Fibroblast of lung (primary cell): ENCODE measurements around the gene TAS2R19. TPM values are rescaled to one million over a fixed set of nuclear protein-coding genes. Genes with fewer than 3 reads are reported as not detected.

Source experiments
- DNase-seq, 2 donors: peaks; one replicate each; pipeline versions ENCODE4 v3.0.0 to v3.0.0-alpha.2; 2010; ENCODE audit warnings: low read depth in 2 of 2
- H2AFZ ChIP-seq: 2 replicates; pipeline ENCODE4 v1.5.1; 2012; ENCODE audit warnings: low read length, control low read depth, inconsistent platforms
- H3K27ac ChIP-seq: 2 replicates; pipeline ENCODE4 v1.5.1; 2011; ENCODE audit warnings: low read length, control low read depth; ENCODE audit not compliant: insufficient read depth
- H3K27me3 ChIP-seq: 2 replicates; pipeline ENCODE4 v1.5.1; 2011; ENCODE audit warnings: mild to moderate bottlenecking, low read length; ENCODE audit not compliant: control insufficient read depth, insufficient read depth
- H3K36me3 ChIP-seq: 2 replicates; pipeline ENCODE4 v1.5.1; 2011; ENCODE audit warnings: low read length; ENCODE audit not compliant: control insufficient read depth, insufficient read depth
- H3K4me1 ChIP-seq: 2 replicates; pipeline ENCODE4 v1.5.1; 2011; ENCODE audit warnings: low read length; ENCODE audit not compliant: control insufficient read depth, insufficient read depth; ENCODE audit errors: extremely low read depth
- H3K4me2 ChIP-seq: 2 replicates; pipeline ENCODE4 v1.5.1; 2011; ENCODE audit warnings: low read length, control low read depth; ENCODE audit not compliant: insufficient read depth; ENCODE audit errors: extremely low read depth
- H3K4me3 ChIP-seq, 4 experiments: fragments of 200-600 bp in 1 of 4; sonication (generic) in 1 of 4; replicated peaks in 1 of 4; 2 replicates each; pipeline ENCODE4 v1.5.1; 2011 to 2016; ENCODE audit warnings: low read length in 4 of 4, low read depth in 3 of 4, mild to moderate bottlenecking in 3 of 4, control low read depth in 2 of 4, inconsistent platforms in 1 of 4, mixed read lengths in 1 of 4; ENCODE audit not compliant: insufficient read depth in 1 of 4; ENCODE audit errors: control extremely low read depth in 1 of 4
- H3K79me2 ChIP-seq: 2 replicates; pipeline ENCODE4 v1.5.1; 2012; ENCODE audit warnings: mild to moderate bottlenecking, low read length, inconsistent platforms; ENCODE audit not compliant: control insufficient read depth, insufficient read depth
- H3K9ac ChIP-seq: 2 replicates; pipeline ENCODE4 v1.5.1; 2011; ENCODE audit warnings: mild to moderate bottlenecking, low read length, control low read depth; ENCODE audit not compliant: insufficient read depth
- H3K9me3 ChIP-seq: 2 replicates; pipeline ENCODE4 v1.5.1; 2012; ENCODE audit warnings: low read depth, low read length; ENCODE audit not compliant: control insufficient read depth, insufficient read depth
- H4K20me1 ChIP-seq: 2 replicates; pipeline ENCODE4 v1.5.1; 2011; ENCODE audit warnings: low read length; ENCODE audit not compliant: control insufficient read depth, insufficient read depth; ENCODE audit errors: extremely low read depth
- EZH2 ChIP-seq: IDR thresholded peaks from 2 replicates; pipeline ENCODE4 v1.5.1; 2012; ENCODE audit warnings: low read length, control low read depth, mild to moderate bottlenecking; ENCODE audit errors: missing control alignments
- polyA minus RNA-seq: library from RNA; depleted of rRNA, polyadenylated mRNA; stranded (reverse); fragments of >200 nt; gene quantifications from 2 replicates; pipeline ENCODE4 v1.2.3, GENCODE V29; 2011; ENCODE audit warnings: low replicate concordance
- polyA plus RNA-seq, 2 donors: library from polyadenylated mRNA; depleted of rRNA in 1 of 2; stranded (reverse) in 1 of 2; unstranded in 1 of 2; fragments of >200 nt; gene quantifications; 2 replicates each; pipeline ENCODE4 v1.2.1, GENCODE V29; 2011 to 2012; ENCODE audit warnings: missing spikeins in 1 of 2
- total RNA-seq: library from RNA; depleted of rRNA; stranded (reverse); fragments of >200 nt; gene quantifications from 2 replicates; pipeline ENCODE4 v1.2.1, GENCODE V29; 2014
- TF ChIP-seq, protein P1 (sequence below), 2 donors: IDR thresholded peaks in 1 of 2; conservative IDR thresholded peaks in 1 of 2; 1 replicate in 1 of 2; 2 replicates in 1 of 2; pipeline ENCODE4 v1.5.1; 2011 to 2012; ENCODE audit warnings: low read length in 2 of 2, control low read depth in 1 of 2, inconsistent platforms in 1 of 2, low read depth in 1 of 2, mild to moderate bottlenecking in 1 of 2

The TAS2R19 gene, protein sequence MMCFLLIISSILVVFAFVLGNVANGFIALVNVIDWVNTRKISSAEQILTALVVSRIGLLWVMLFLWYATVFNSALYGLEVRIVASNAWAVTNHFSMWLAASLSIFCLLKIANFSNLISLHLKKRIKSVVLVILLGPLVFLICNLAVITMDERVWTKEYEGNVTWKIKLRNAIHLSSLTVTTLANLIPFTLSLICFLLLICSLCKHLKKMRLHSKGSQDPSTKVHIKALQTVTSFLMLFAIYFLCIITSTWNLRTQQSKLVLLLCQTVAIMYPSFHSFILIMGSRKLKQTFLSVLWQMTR
- total RNA-seq: 3.1 and 5.3 TPM in 2 replicates
- 0.10 and 0.49 TPM in 2 replicates for polyA plus RNA-seq
- polyA plus RNA-seq (2012): 0.35 TPM in 1 of 2 replicates, not detected in the other
- 0.43 TPM in 1 of 2 replicates, not detected in the other for polyA minus RNA-seq

DNA sequence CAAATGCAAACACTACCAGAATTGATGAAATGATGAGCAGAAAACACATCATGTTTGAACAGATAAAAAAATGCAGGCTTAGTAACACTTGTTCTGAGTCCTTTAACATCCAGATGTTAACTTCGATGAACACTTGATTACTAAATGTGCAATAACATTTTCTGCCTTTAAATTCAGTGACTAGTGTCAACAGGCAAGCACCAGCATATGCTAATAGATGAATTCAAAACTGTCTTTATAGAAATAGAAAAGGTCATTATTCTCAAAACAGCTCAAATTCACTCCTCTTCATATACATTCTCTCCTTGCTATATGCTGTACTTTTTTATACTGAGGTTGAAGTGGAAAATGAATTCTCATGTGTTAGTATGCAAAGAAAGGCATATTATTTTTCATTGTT, at the start of gene TAS2R19:
TAS2R19 (minus strand) TSS at position 101 of the 400 bp plus-strand sequence; CDS start at position 52, 49 bp downstream.
- Histone ChIP-seq H3K79me2 (no peaks in the 10 kb centered on the region), H3K36me3 (no peaks in the 10 kb centered on the region), H3K9ac (no peak within 1 kb of the TSS), H3K4me2 (no peak within 1 kb of the TSS), H4K20me1 (no peaks in the 10 kb centered on the region), H3K9me3 (no peaks in the 10 kb centered on the region), H2AFZ (no peak within 1 kb of the TSS), H3K27ac (no peak within 1 kb of the TSS), H3K27me3 (no peaks in the 10 kb centered on the region), H3K4me1 (no peaks in the 10 kb centered on the region), H3K4me3 (no peak within 1 kb of the TSS)
- TF ChIP-seq, protein P1, sequence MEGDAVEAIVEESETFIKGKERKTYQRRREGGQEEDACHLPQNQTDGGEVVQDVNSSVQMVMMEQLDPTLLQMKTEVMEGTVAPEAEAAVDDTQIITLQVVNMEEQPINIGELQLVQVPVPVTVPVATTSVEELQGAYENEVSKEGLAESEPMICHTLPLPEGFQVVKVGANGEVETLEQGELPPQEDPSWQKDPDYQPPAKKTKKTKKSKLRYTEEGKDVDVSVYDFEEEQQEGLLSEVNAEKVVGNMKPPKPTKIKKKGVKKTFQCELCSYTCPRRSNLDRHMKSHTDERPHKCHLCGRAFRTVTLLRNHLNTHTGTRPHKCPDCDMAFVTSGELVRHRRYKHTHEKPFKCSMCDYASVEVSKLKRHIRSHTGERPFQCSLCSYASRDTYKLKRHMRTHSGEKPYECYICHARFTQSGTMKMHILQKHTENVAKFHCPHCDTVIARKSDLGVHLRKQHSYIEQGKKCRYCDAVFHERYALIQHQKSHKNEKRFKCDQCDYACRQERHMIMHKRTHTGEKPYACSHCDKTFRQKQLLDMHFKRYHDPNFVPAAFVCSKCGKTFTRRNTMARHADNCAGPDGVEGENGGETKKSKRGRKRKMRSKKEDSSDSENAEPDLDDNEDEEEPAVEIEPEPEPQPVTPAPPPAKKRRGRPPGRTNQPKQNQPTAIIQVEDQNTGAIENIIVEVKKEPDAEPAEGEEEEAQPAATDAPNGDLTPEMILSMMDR (conservative IDR thresholded peaks at IDR 0.05 in 1 of 2, IDR thresholded peaks at IDR 0.05 in 1 of 2; ENCODE audit: low read depth in 1 of 2, low read length in 2 of 2): no peak
- no peak for TF ChIP-seq EZH2
- no peak for DNase-seq

DNA sequence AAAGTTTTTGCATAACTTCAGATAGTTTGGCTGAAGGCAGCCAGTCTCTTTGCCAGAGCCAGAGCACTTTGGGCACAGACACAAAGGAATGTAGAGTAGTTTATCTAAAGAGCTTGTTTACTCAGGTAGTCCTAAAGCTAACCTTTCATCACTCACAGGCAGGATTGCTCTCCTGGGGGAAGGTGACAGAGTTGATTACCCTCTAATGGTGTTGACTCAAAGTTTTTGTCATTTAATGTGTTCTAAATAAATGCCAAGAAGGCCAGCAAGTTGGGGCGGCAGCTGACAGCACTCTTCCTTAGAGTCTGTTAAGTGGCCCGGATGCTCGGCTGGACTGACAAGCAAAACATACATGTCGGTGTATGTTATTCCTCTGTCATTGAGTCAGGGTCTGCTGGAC, 49.0 kb upstream of the TAS2R19 start:
- TF ChIP-seq, protein P1 (conservative IDR thresholded peaks at IDR 0.05 in 1 of 2, IDR thresholded peaks at IDR 0.05 in 1 of 2; ENCODE audit: low read depth in 1 of 2, low read length in 2 of 2): no peak
- no peak for TF ChIP-seq EZH2
- Histone ChIP-seq H3K27me3 (no peaks in the 10 kb centered on the region), H3K9me3 (no peaks in the 10 kb centered on the region), H3K27ac (no peak overlapping the region), H3K9ac (no peak overlapping the region), H3K36me3 (no peaks in the 10 kb centered on the region), H3K4me1 (no peaks in the 10 kb centered on the region), H3K79me2 (no peaks in the 10 kb centered on the region), H2AFZ (no peak overlapping the region), H3K4me2 (no peak overlapping the region), H4K20me1 (no peaks in the 10 kb centered on the region), H3K4me3 (no peak overlapping the region)
- DNase-seq: no peak

DNA sequence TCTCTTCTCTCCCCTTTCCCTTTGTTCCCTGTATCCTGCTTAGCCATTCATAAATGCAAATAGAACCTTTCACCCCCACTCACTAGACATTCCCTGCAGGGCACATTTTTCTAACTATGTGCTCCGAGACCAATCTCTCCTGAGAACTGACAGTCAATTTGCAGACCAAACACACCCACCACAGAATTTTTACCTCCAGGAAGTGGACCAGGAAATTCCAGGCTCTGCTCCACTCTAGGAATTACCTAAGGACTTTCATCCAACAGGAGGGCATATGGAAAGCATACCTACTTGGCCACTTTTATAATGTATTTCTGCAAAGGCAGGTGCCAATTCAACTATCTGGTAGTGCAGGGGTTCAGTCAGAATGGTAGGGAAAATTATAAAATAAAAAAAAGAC, 48.6 kb upstream of the TAS2R19 start:
- no peaks in the 10 kb centered on the region for H3K9me3 ChIP-seq
- TF ChIP-seq EZH2: no peak
- TF ChIP-seq, protein P1 (conservative IDR thresholded peaks at IDR 0.05 in 1 of 2, IDR thresholded peaks at IDR 0.05 in 1 of 2; ENCODE audit: low read depth in 1 of 2, low read length in 2 of 2): no peak
- no peak overlapping the region for H3K27ac ChIP-seq
- H3K4me1 ChIP-seq: no peaks in the 10 kb centered on the region
- no peak overlapping the region for H3K4me2 ChIP-seq
- H3K9ac ChIP-seq: no peak overlapping the region
- no peaks in the 10 kb centered on the region for H3K27me3 ChIP-seq
- no peak overlapping the region for H3K4me3 ChIP-seq
- DNase-seq: no peak
- H2AFZ ChIP-seq: no peak overlapping the region
- no peaks in the 10 kb centered on the region for H3K79me2 ChIP-seq
- H4K20me1 ChIP-seq: no peaks in the 10 kb centered on the region
- no peaks in the 10 kb centered on the region for H3K36me3 ChIP-seq
